ENCODE measurements around the gene KCNE2. TPM values are rescaled to one million over a fixed set of nuclear protein-coding genes. Genes with fewer than 3 reads are reported as not detected.
"Not testable (repeated sequence)": the region's sequence is repeated elsewhere in the genome, so short reads cannot be mapped to it uniquely, and the experiment has no call there.

The KCNE2 gene
- total RNA-seq, 1 donor from 2014 or later = 0.61 TPM

DNA sequence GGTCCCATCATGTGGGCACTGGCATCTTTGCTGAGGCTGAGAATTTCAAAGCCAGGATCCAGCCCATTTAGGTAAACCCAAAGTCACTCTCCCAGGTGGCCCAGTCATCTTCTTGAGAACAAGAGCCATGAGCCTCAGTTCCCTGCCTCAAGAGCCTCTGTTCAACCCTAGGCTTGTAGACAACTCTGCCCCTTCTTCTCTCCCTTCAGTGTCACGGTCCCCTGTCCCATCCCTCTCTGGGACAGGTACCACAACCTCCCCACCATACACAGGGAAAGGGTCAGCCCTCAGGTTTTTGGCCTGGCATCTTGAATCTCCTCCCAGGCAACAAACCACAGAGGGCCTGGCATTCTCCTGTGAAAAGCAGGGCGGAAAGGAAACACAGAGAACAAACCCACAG is 41.9 kb downstream of the KCNE2 start:
- not testable (repeated sequence) for H3K27me3 Mint-ChIP-seq (ENCODE audit: low read depth); H3K9me3 Mint-ChIP-seq

DNA sequence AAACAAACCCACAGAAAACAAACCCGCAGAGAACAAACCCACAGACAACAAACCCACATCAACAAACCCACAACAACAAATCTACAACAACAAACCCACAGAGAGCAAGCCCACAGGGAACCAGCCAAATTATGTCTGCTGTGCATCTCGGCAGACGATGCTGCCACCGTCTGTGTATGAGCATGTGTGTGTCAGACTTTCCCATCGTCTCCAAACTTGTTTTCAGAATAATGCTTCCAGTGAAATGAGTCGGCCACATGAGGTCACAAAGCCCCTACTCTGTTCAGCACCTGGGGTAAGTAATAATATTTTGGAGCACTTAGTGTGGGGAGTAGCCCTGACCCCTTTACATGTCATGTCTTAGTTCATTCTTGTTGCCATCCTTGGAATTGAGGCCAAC is 42.3 kb downstream of the KCNE2 start:
- H3K27ac Mint-ChIP-seq (ENCODE audit: unreplicated experiment); DNase-seq (ENCODE audit: low read depth, low spot score); H3K9me3 Mint-ChIP-seq; H3K36me3 Mint-ChIP-seq (ENCODE audit: low read depth); H3K4me1 Mint-ChIP-seq; H3K4me3 Mint-ChIP-seq; H3K27me3 Mint-ChIP-seq (ENCODE audit: low read depth): not testable (repeated sequence)

More for the DNA sequence above, 41.9 kb downstream of the KCNE2 start:
- not testable (repeated sequence) for H3K4me1 Mint-ChIP-seq; H3K27ac Mint-ChIP-seq (ENCODE audit: unreplicated experiment); H3K4me3 Mint-ChIP-seq; DNase-seq (ENCODE audit: low read depth, low spot score); H3K36me3 Mint-ChIP-seq (ENCODE audit: low read depth)

DNA sequence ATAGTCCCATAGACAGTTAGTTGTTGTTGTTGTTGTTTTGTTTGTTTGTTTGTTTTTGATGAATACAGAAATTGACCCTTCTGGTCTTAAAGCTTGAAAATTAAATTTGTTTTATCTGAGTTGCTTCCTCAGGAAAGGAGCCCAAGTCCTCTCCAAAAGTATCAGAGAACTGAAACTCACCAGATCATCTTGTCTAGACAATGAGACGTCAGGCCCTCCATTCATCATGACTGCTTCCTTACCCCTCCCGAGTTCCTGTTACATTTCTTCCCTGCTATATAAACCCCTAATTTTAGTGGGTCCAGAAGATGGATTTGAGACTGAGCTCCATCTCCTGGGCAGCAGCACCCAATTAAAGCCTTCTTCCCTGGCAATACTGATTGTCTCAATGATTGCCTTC is 42.9 kb downstream of the KCNE2 start:
- not testable (repeated sequence) for H3K4me1 Mint-ChIP-seq; H3K27ac Mint-ChIP-seq (ENCODE audit: unreplicated experiment); H3K27me3 Mint-ChIP-seq (ENCODE audit: low read depth); DNase-seq (ENCODE audit: low read depth, low spot score); H3K9me3 Mint-ChIP-seq; H3K4me3 Mint-ChIP-seq; H3K36me3 Mint-ChIP-seq (ENCODE audit: low read depth)

- not testable (repeated sequence) for H3K27ac Mint-ChIP-seq (ENCODE audit: unreplicated experiment); H3K4me1 Mint-ChIP-seq; H3K36me3 Mint-ChIP-seq (ENCODE audit: low read depth); H3K9me3 Mint-ChIP-seq; H3K27me3 Mint-ChIP-seq (ENCODE audit: low read depth); DNase-seq (ENCODE audit: low read depth, low spot score); H3K4me3 Mint-ChIP-seq
Observed at GRCh38 chr21:34407294-34407693, 43.5 kb downstream of the KCNE2 start.

- H3K4me1 Mint-ChIP-seq; H3K36me3 Mint-ChIP-seq (ENCODE audit: low read depth); H3K27me3 Mint-ChIP-seq (ENCODE audit: low read depth); DNase-seq (ENCODE audit: low read depth, low spot score); H3K9me3 Mint-ChIP-seq; H3K27ac Mint-ChIP-seq (ENCODE audit: unreplicated experiment); H3K4me3 Mint-ChIP-seq: not testable (repeated sequence)
Observed at GRCh38 chr21:34417448-34418077, 53.8 kb downstream of the KCNE2 start.

Other genes starting within 250 kb of the KCNE2 start
- gene SMIM11, start 11.5 kb downstream of the KCNE2 start, total RNA-seq = 16.7 and 17.0 TPM in 2 replicates
- gene SMIM34, start 59.9 kb downstream of the KCNE2 start, total RNA-seq = not detected in 2 replicates
- gene KCNE1, start 148.2 kb downstream of the KCNE2 start, total RNA-seq = 0.48 and 0.68 TPM in 2 replicates

Measured in neural crest cell (in vitro differentiated cells).